AML-193 (cell line): ENCODE results near the gene SPTB.
A peak's percentile ranks its signal among the peaks of the same experiment; 100 is the strongest.

Experiments
- DNase-seq, 2 experiments: peaks; one replicate each; lab custom pipeline; 2025; lab: John Stamatoyannopoulos, UW

The SPTB gene

GRCh38 chr14:64708148-64709004 lies 171.3 kb downstream of the SPTB start:
- peak; percentile 95 for DNase-seq

DNA sequence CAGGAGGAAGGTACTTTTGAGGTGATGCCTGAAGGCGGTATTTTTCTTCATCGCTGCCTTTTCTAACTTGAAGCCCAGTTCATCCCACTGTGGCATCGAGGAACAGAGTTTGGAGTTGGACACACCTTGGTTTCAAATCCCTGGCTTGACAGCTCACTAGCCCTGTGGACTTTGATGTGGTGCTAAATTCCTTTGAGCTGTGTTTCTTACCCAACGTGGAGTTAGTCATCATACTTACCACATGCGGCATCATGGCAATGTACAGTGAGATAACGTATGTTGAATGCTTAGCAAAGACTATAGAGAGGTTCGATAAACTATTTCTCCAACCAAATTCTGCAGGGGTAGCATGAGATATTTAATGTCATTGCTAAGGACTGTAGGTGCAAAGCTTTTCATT lies 172.0 kb downstream of the SPTB start:
- DNase-seq, result peak; percentile 22 to 38

- DNase-seq, result no peak
These were observed 173.0 kb downstream of the SPTB start for GRCh38 chr14:64706593-64707193.

- no peak for DNase-seq
These were observed 173.6 kb downstream of the SPTB start for GRCh38 chr14:64706119-64706592.

GRCh38 chr14:64705381-64706118 lies 174.2 kb downstream of the SPTB start:
- peak; percentile 27 to 38 for DNase-seq

DNA sequence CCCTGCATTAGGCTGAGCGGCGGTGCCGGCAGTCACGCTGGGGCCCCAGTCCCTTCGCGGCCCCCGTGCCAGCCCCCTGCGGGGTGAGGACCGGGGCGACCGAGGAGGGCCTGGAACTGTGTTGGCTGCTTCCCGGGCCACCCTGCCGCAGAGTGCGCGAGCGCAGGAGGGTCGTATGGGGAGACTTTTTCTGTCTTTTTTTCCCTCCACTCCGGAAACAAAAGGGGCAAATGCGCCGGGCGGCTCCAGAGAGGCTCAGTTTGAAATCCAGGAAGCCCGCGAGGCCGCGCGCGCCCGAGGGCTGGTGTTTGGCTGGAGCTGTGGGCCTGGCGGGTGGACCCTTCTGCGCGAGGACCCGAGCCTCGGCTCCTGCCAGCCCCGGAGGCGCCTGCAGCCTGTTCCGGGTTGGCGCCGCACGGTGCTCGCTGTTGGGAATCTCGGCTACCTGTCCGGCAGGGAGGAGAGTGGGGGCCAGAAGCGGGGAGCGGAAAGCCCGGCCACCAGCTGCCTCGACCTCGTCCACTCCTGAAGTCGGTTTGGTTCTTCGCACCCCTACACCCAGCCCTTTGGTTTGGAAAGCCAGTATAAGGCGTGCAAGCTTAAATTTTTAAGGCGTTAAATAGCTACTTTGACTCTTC lies 174.8 kb downstream of the SPTB start:
- no peak for DNase-seq

DNA sequence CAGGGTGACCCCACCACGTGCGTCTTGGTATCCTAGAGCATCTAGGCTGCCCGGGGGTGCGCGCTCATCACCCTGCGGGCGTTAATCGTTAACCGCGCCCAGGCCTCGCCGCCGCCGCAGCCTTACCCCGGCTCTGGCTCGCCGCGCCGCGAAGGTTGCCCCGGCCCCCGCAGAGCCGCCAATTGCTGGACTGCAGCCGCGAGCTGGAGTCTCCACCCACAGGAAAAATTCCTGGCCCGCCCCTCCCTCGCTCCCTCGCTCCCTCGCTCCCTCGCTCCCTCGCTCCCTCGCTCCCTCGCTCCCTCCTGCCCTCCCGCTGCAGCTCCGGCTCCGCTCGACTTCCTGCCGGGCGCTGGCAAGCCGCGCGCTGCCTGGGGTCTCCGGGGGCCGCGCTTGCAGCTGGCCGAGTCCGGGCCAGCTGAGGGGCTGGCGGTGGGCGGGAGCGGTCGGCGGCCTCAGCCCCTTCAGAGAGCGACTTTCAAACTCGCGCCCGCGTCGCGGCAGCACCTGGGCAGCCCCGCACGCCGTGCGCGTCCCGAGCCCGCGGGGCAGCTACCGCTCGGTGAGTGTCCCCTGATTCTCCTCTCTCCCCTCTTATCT lies 175.5 kb downstream of the SPTB start, which contains the start of gene PLEKHG3:
Gene PLEKHG3 (plus strand): TSS at position 282 of the 600 bp plus-strand sequence. CDS start 23,208 bp downstream, outside the sequence.
- DNase-seq, result no peak

DNA sequence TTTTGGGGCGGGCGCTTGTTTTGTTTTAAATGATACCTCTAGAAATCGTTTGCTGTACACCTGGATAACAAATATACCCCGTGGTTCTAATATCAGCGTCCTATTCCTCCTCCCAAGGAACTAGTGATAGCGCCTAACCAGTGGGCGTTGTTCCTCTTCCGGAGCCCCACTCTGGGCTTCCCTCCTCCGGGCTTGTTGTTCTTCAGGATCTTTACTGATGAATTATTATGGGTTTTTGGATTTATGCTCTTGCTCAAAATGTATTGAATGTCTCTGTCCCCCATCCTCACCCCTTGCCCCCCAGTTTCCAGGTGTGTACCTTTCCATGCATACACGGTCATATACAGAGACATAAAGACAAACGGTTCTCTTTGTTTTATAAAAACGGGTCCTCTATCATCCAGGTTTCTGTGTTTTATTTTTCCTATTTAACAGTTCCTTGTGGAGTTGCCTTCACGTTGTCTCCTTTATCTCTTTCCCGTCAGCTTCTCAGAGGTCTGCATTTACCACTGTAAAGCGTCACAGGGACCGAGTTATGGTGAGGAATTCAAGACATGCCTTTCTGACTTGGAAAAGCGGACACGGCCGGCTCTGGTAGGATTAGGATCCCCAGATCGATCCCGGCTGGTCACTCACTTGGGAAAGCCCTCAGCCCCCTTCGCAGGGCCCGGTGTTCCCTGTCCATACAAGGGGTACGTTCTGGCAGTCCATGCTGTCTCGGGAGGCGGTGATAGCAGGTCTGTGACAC lies 176.1 kb downstream of the SPTB start:
- no peak for DNase-seq

GRCh38 chr14:64702493-64703394 lies 177.0 kb downstream of the SPTB start:
- no peak for DNase-seq

DNA sequence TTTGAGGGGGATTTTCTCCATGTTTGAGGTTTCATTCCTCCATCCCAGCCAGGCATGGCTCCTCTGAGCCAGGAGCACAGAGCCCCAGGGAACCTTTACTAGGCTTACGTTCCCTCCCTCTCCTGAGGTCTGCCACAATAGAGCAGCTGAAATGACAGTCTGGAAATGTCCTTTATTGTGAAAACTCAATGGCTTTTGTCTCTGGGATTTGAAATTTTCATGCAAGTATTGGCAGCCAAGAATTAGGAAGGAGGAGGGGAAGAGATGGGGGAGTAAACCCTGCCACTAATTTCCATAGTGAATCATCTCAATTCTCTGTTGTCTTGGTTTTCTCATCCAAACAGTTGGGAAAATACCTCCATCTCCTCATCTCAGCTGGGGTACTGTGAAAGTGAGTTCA lies 178.0 kb downstream of the SPTB start:
- DNase-seq, result no peak

- DNase-seq, result no peak
These were observed 178.8 kb downstream of the SPTB start for GRCh38 chr14:64700894-64701293.

GRCh38 chr14:64700290-64700689 lies 179.4 kb downstream of the SPTB start:
- DNase-seq, result no peak

DNA sequence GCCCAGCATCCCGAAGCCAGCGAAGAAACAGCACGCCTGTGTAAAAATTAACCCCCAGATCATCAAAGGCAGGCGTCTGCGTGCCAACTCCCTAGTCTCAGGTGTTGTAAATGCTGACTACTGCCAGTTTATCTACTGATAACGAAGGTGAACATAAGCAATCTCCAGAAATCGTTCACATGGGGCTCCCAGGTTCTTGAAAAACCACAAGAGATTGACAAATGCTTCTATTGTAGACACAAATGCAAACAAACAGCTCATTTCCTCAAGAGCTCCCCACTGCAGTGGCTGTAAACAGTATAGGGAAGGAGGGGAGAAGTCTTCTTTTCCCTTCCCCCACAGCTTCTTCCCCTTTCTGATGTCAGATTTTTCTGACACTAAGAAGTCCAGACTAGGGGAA lies 180.8 kb downstream of the SPTB start:
- DNase-seq, result peak; percentile 75 to 90

- no peak for DNase-seq
These were observed 183.3 kb downstream of the SPTB start for GRCh38 chr14:64696355-64696857.
